Natural killer cell treated with Interleukin-12 subunit alpha and Interleukin-12 subunit beta and Interleukin-15 and Interleukin-18, amount 100 ng/mL, for 72 hours (primary cell): Measurements from ENCODE around the gene FGFBP1. TPM values are rescaled to one million over a fixed set of nuclear protein-coding genes. Genes with fewer than 3 reads are reported as not detected.

Experiments
- ATAC-seq, 2 donors: fragments of 150-1000 bp; cut with Tn5 transposase in 1 of 2; sonication (Bioruptor Pico), chemical (Tn5 transposase) in 1 of 2; 2 replicates each; pipeline ENCODE4 v1.10.0; 2021
- DNase-seq: peaks from one replicate; pipeline ENCODE4 v3.0.0; 2022; ENCODE audit warnings: low spot score
- H3K27ac Mint-ChIP-seq, 2 donors: 1 replicate in 1 of 2; 2 replicates in 1 of 2; pipeline ENCODE4 v1.8.0; 2022; ENCODE audit warnings: mixed read lengths in 2 of 2, mild to moderate bottlenecking in 1 of 2, moderate library complexity in 1 of 2
- H3K27me3 Mint-ChIP-seq, 2 donors: 1 replicate in 1 of 2; 2 replicates in 1 of 2; pipeline ENCODE4 v1.8.0; 2022; ENCODE audit warnings: mixed read lengths in 2 of 2
- H3K36me3 Mint-ChIP-seq: one replicate; pipeline ENCODE4 v1.8.0; 2022; ENCODE audit warnings: mixed read lengths
- H3K4me1 Mint-ChIP-seq, 2 donors: 1 replicate in 1 of 2; 2 replicates in 1 of 2; pipeline ENCODE4 v1.8.0; 2022; ENCODE audit warnings: low read depth in 2 of 2, mixed read lengths in 2 of 2, mild to moderate bottlenecking in 1 of 2
- H3K4me3 Mint-ChIP-seq: one replicate; pipeline ENCODE4 v1.8.0; 2022; ENCODE audit warnings: mixed read lengths
- H3K9me3 Mint-ChIP-seq: 2 replicates; pipeline ENCODE4 v1.8.0; 2022; ENCODE audit warnings: mixed read lengths
- total RNA-seq, 2 donors: library from RNA; stranded (reverse); gene quantifications; one replicate each; pipeline ENCODE4 v1.2.3, GENCODE V29; 2022

The FGFBP1 gene
- total RNA-seq, 2 donors from 2014 or later: not detected

- no peak overlapping the region for H3K27ac Mint-ChIP-seq
- H3K4me1 Mint-ChIP-seq: peaks cover 21 to 33% of the 10 kb centered on the region in 2 donors
- no peaks in the 10 kb centered on the region for H3K9me3 Mint-ChIP-seq
- no peaks in the 10 kb centered on the region for H3K36me3 Mint-ChIP-seq
- no peak overlapping the region for H3K4me3 Mint-ChIP-seq
- DNase-seq: no peak
- H3K27me3 Mint-ChIP-seq: peaks cover 9 to 10% of the 10 kb centered on the region in 2 donors
- peak; percentile 39 to 62 for ATAC-seq
These were observed 23.8 kb downstream of the FGFBP1 start for GRCh38 chr4:15914736-15915135.

- H3K9me3 Mint-ChIP-seq: no peaks in the 10 kb centered on the region
- H3K27me3 Mint-ChIP-seq: peaks cover 9 to 10% of the 10 kb centered on the region in 2 donors
- H3K4me1 Mint-ChIP-seq: peaks cover 21 to 33% of the 10 kb centered on the region in 2 donors
- H3K27ac Mint-ChIP-seq: no peak overlapping the region
- DNase-seq (no peak), ATAC-seq (no peak)
- no peaks in the 10 kb centered on the region for H3K36me3 Mint-ChIP-seq
- H3K4me3 Mint-ChIP-seq: no peak overlapping the region
These were observed 24.2 kb downstream of the FGFBP1 start for GRCh38 chr4:15914291-15914690.

DNA sequence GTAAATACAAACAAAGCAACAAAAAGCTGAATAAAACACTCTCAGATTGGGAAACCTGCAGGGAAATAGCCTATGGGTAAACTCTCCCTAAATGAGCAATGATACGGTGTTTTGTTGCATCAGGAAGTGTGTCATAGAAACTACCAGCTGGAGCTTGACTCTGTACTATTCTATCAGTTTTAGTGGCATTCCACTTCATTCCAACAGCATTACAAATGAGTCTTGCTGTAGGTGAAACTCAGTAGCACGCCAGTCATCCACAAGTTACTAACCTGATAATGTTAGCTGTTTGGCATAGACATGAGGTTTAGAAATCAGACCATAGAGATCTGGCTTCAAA lies 24.9 kb downstream of the FGFBP1 start:
- Mint-ChIP-seq H3K9me3 (no peaks in the 10 kb centered on the region), H3K4me3 (no peak overlapping the region), H3K27me3 (peaks cover 3 to 5% of the 10 kb centered on the region in 2 donors), H3K4me1 (peaks cover 21 to 33% of the 10 kb centered on the region in 2 donors), H3K36me3 (no peaks in the 10 kb centered on the region), H3K27ac (no peak overlapping the region)
- ATAC-seq (peak in 1 of 2 donors; percentile 39), DNase-seq (no peak)

- H3K4me3 Mint-ChIP-seq: no peak overlapping the region
- no peaks in the 10 kb centered on the region for H3K9me3 Mint-ChIP-seq
- no peak for DNase-seq
- H3K36me3 Mint-ChIP-seq: no peaks in the 10 kb centered on the region
- H3K4me1 Mint-ChIP-seq: peaks cover 21 to 33% of the 10 kb centered on the region in 2 donors
- no peak overlapping the region for H3K27ac Mint-ChIP-seq
- no peak for ATAC-seq
- H3K27me3 Mint-ChIP-seq: no peaks in the 10 kb centered on the region
These were observed 25.4 kb downstream of the FGFBP1 start for GRCh38 chr4:15912961-15913630.

DNA sequence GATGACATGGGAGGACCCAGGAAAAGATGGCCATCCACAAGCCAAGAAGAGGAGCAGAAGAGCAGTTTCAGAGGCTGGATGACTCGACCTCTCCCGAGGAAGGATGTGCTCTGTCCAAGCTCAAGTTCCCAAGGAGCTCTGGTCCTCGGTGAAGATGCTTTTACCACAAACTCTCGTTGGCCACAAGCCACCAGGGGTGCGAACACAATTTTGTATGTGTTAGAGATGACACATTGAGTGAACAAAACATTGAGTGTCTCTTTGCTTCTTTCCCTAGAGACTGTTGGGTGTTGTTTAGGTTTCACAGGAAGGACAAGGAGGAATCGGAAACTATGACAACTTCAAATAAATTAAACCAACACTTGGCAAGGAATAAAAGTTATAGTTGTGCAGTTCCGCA lies 26.3 kb downstream of the FGFBP1 start:
- H3K27me3 Mint-ChIP-seq: no peaks in the 10 kb centered on the region
- ATAC-seq (peak; percentile 69 to 71), DNase-seq (peak; percentile 65)
- H3K9me3 Mint-ChIP-seq: no peaks in the 10 kb centered on the region
- peak overlapping the region; percentile 13 for H3K4me3 Mint-ChIP-seq
- peaks cover 21 to 33% of the 10 kb centered on the region in 2 donors for H3K4me1 Mint-ChIP-seq
- peak overlapping the region in 1 of 2 donors; percentile 47 for H3K27ac Mint-ChIP-seq
- no peaks in the 10 kb centered on the region for H3K36me3 Mint-ChIP-seq

- Mint-ChIP-seq H3K36me3 (no peaks in the 10 kb centered on the region), H3K4me1 (peaks cover 21 to 30% of the 10 kb centered on the region in 2 donors), H3K9me3 (no peaks in the 10 kb centered on the region), H3K27ac (peak overlapping the region in 1 of 2 donors; percentile 8), H3K27me3 (peaks cover 0 to under 1% of the 10 kb centered on the region in 2 donors), H3K4me3 (no peak overlapping the region)
- DNase-seq (no peak), ATAC-seq (no peak)
These were observed 28.2 kb downstream of the FGFBP1 start for GRCh38 chr4:15910155-15910940.

GRCh38 chr4:15907430-15907829 lies 31.1 kb downstream of the FGFBP1 start:
- Mint-ChIP-seq H3K27ac (no peak overlapping the region), H3K36me3 (peaks cover 6% of the 10 kb centered on the region), H3K4me3 (no peak overlapping the region), H3K27me3 (peaks cover 6 to 13% of the 10 kb centered on the region in 2 donors), H3K9me3 (peaks cover 9% of the 10 kb centered on the region), H3K4me1 (peaks cover 32 to 35% of the 10 kb centered on the region in 2 donors)
- no peak for DNase-seq
- no peak for ATAC-seq

GRCh38 chr4:15906020-15906443 lies 32.5 kb downstream of the FGFBP1 start:
- DNase-seq (no peak), ATAC-seq (no peak)
- H3K27ac Mint-ChIP-seq: no peak overlapping the region
- peaks cover 13% of the 10 kb centered on the region for H3K36me3 Mint-ChIP-seq
- H3K27me3 Mint-ChIP-seq: peaks cover 7 to 21% of the 10 kb centered on the region in 2 donors
- peaks cover 37% of the 10 kb centered on the region in 2 donors for H3K4me1 Mint-ChIP-seq
- peaks cover 11% of the 10 kb centered on the region for H3K9me3 Mint-ChIP-seq
- H3K4me3 Mint-ChIP-seq: no peak overlapping the region

DNA sequence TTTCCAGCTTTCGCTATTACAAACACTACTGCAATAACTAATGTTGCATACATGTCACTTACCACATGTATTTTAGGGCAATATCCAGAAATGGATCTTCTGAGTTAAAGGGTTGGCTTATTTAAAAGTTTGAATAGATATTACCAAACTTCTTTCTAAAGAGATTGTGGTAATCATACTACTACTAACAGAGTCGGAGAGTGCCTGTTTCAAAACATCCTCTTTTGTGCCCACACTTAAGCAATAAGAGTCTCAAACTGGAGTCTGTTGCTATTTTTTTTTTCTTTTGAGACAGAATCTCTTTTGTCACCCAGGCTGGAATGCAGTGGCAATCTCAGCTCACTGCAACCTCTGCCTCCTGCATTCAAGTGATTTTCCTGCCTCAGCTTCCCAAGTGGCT lies 35.8 kb downstream of the FGFBP1 start:
- Mint-ChIP-seq H3K27ac (peak overlapping the region; percentile 36 to 90), H3K27me3 (peaks cover 11 to 36% of the 10 kb centered on the region in 2 donors), H3K36me3 (peaks cover 13% of the 10 kb centered on the region), H3K9me3 (peaks cover 16% of the 10 kb centered on the region), H3K4me3 (peak overlapping the region; percentile 44), H3K4me1 (peaks cover 39 to 40% of the 10 kb centered on the region in 2 donors)
- ATAC-seq (peak; percentile 62 to 85), DNase-seq (no peak)

GRCh38 chr4:15901998-15902397 lies 36.5 kb downstream of the FGFBP1 start:
- DNase-seq: peak; percentile 70
- Mint-ChIP-seq H3K36me3 (peaks cover 13% of the 10 kb centered on the region), H3K9me3 (peaks cover 16% of the 10 kb centered on the region), H3K27me3 (peaks cover 11 to 36% of the 10 kb centered on the region in 2 donors), H3K4me3 (peak overlapping the region; percentile 15), H3K4me1 (peaks cover 39 to 40% of the 10 kb centered on the region in 2 donors), H3K27ac (peak overlapping the region; percentile 4 to 90)
- peak; percentile 51 to 86 for ATAC-seq

DNA sequence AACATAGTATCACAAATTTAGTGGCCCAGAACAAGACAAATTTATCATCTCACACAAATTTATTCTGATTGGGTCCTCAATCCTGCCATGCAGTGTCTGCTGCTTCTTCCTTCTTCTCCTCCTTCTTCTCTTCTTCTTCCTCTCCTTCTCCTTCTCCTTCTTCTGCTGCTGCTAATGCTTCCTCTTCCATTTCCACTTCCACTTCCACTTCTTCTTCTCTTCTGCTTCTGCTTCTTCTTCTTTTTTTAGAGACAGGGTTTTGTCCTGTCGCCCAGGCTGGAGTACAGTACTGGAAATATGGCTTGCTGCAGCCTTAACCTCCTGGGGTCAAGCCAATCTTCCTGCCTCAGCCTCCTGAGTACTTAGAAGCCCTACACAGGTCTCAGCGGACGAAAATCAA lies 37.5 kb downstream of the FGFBP1 start:
- peaks cover 16% of the 10 kb centered on the region for H3K9me3 Mint-ChIP-seq
- no peak for DNase-seq
- H3K4me3 Mint-ChIP-seq: no peak overlapping the region
- ATAC-seq: no peak
- peak overlapping the region; percentile 4 to 90 for H3K27ac Mint-ChIP-seq
- peaks cover 11 to 36% of the 10 kb centered on the region in 2 donors for H3K27me3 Mint-ChIP-seq
- H3K4me1 Mint-ChIP-seq: peaks cover 39 to 40% of the 10 kb centered on the region in 2 donors
- peaks cover 13% of the 10 kb centered on the region for H3K36me3 Mint-ChIP-seq

DNA sequence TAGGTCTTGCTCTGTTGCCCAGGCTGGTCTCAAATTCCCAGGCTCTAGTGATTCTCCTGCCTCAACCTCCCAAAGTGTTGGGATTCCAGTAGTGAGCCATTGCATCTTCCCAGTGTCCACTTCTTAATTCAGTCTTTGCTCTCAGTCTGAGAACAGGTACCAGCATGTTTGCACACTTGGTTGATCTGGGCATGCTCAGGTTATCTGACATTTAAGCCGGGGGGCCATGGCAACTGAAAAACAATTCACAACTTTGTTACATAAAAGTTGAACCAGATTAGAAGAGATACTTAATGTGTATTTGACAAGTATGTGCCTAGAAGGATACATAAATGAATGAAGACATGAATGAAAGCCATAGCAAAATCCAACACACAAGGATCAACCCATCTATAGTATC lies 39.0 kb downstream of the FGFBP1 start:
- ATAC-seq: no peak
- H3K36me3 Mint-ChIP-seq: peaks cover 10% of the 10 kb centered on the region
- H3K4me3 Mint-ChIP-seq: no peak overlapping the region
- H3K4me1 Mint-ChIP-seq: peaks cover 34 to 39% of the 10 kb centered on the region in 2 donors
- H3K9me3 Mint-ChIP-seq: peaks cover 12% of the 10 kb centered on the region
- peak overlapping the region in 1 of 2 donors; percentile 3 for H3K27ac Mint-ChIP-seq
- DNase-seq: no peak
- peaks cover 7 to 28% of the 10 kb centered on the region in 2 donors for H3K27me3 Mint-ChIP-seq

DNA sequence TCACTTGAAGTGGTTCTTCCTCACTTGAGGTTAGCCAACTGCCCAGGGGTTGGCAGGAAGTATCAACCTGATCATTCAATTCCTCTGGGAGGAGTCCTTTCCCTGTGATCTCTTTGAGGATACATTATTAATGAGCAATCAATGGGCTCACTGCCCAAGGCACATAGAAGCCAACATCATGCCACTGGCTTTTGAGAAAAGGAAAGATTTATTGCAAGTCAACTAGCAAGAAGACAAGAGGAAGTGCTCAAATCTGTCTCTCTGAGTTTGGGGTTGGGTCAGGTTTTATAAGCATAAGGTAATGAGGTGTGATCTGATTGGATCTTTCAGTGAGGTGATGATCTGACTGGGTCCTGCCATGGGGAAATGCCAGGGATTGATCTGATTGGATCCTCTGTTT lies 39.6 kb downstream of the FGFBP1 start:
- H3K9me3 Mint-ChIP-seq: peaks cover 9% of the 10 kb centered on the region
- peak overlapping the region in 1 of 2 donors; percentile 3 for H3K27ac Mint-ChIP-seq
- peaks cover 28 to 33% of the 10 kb centered on the region in 2 donors for H3K4me1 Mint-ChIP-seq
- no peak for DNase-seq
- peaks cover 7% of the 10 kb centered on the region for H3K36me3 Mint-ChIP-seq
- peaks cover 6 to 23% of the 10 kb centered on the region in 2 donors for H3K27me3 Mint-ChIP-seq
- ATAC-seq: no peak
- H3K4me3 Mint-ChIP-seq: no peak overlapping the region

- ATAC-seq: no peak
- Mint-ChIP-seq H3K27me3 (peaks cover 6 to 23% of the 10 kb centered on the region in 2 donors), H3K27ac (no peak overlapping the region), H3K9me3 (peaks cover 7% of the 10 kb centered on the region), H3K4me1 (peaks cover 17 to 20% of the 10 kb centered on the region in 2 donors), H3K36me3 (peaks cover 7% of the 10 kb centered on the region), H3K4me3 (no peak overlapping the region)
- DNase-seq: no peak
These were observed 41.0 kb downstream of the FGFBP1 start for GRCh38 chr4:15897577-15897976.
